Measurements from ENCODE around the gene SARM1.

GRCh38 chr17:28385037-28385400 lies 13.5 kb downstream of the SARM1 start:
- TF ChIP-seq CTCF (IDR thresholded peaks at IDR 0.05) = no peak
- TF ChIP-seq ZFX (IDR thresholded peaks at IDR 0.05; ENCODE audit: borderline replicate concordance) = no peak
